IMR-90 (cell line): ENCODE measurements around the gene SNTG2. TPM values are rescaled to one million over a fixed set of nuclear protein-coding genes. Genes with fewer than 3 reads are reported as not detected.

ENCODE experiments used
- ATAC-seq: fragments of 200-7000 bp; cut with Tn5 transposase; 2 replicates; pipeline ENCODE4 v1.9.1; 2020; ENCODE audit warnings: low read depth, mild to moderate bottlenecking, moderate library complexity
- BruUV-seq: library from RNA; stranded (reverse); fragments of 400-500 nt; replicated peaks from 2 replicates; lab custom pipeline; 2021; lab: Mats Ljungman, UMichigan
- CTCF ChIA-PET: fragments of 300-600 bp; formaldehyde crosslinking; extraction: SDS; loops from one replicate; lab custom pipeline; 2021; ENCODE audit warnings: antibody characterized with exemption; lab: Yijun Ruan, JAX
- POLR2A ChIA-PET: fragments of 300-600 bp; sonication (Branson Sonifier 250); formaldehyde crosslinking; loops from one replicate; lab custom pipeline; 2022; ENCODE audit warnings: antibody characterized with exemption; ENCODE audit not compliant: unreplicated experiment; lab: Charles Lee
- DNase-seq: peaks from one replicate; pipeline ENCODE4 v3.0.0; 2013
- H2AFZ ChIP-seq: replicated peaks from 2 replicates; pipeline ENCODE3; 2013; ENCODE audit warnings: low read length, mild to moderate bottlenecking; ENCODE audit not compliant: poor library complexity
- H2AK5ac ChIP-seq: 2 replicates; pipeline ENCODE4 v1.6.1; 2013; ENCODE audit warnings: low read depth, low read length, inconsistent platforms
- H2AK9ac ChIP-seq: replicated peaks from 2 replicates; pipeline ENCODE3; 2013; ENCODE audit warnings: mild to moderate bottlenecking, low read depth, low read length, moderate library complexity; ENCODE audit not compliant: poor library complexity
- H2BK120ac ChIP-seq: 2 replicates; pipeline ENCODE4 v1.6.1; 2013; ENCODE audit warnings: low read depth, low read length, inconsistent platforms
- H2BK15ac ChIP-seq: 3 replicates; pipeline ENCODE4 v1.6.1; 2013; ENCODE audit warnings: low read depth, low read length, inconsistent platforms
- H2BK20ac ChIP-seq: 2 replicates; pipeline ENCODE4 v1.6.1; 2013; ENCODE audit warnings: low read depth, mild to moderate bottlenecking, inconsistent platforms, low read length, moderate library complexity
- H2BK5ac ChIP-seq: 2 replicates; pipeline ENCODE4 v1.6.1; 2013; ENCODE audit warnings: mild to moderate bottlenecking, low read depth, low read length, inconsistent platforms; ENCODE audit not compliant: poor library complexity, severe bottlenecking
- H3K14ac ChIP-seq: replicated peaks from 2 replicates; pipeline ENCODE4 v1.6.1; 2013; ENCODE audit warnings: low read depth, low read length, inconsistent platforms
- H3K18ac ChIP-seq: 2 replicates; pipeline ENCODE4 v1.6.1; 2013; ENCODE audit warnings: low read depth, low read length, control low read depth
- H3K23ac ChIP-seq: 2 replicates; pipeline ENCODE4 v1.6.1; 2013; ENCODE audit warnings: low read depth, low read length, inconsistent platforms
- H3K27ac ChIP-seq: 2 replicates; pipeline ENCODE4 v1.5.1; 2013; ENCODE audit warnings: mild to moderate bottlenecking, control low read depth, low read length; ENCODE audit not compliant: insufficient read depth
- H3K27me3 ChIP-seq: 2 replicates; pipeline ENCODE4 v1.6.1; 2013; ENCODE audit warnings: low read length; ENCODE audit not compliant: control insufficient read depth, insufficient read depth
- H3K36me3 ChIP-seq: 2 replicates; pipeline ENCODE4 v1.6.1; 2013; ENCODE audit warnings: low read length, mixed read lengths; ENCODE audit not compliant: control insufficient read depth, insufficient read depth
- H3K4ac ChIP-seq: 2 replicates; pipeline ENCODE4 v1.6.1; 2013; ENCODE audit warnings: low read depth, low read length, inconsistent platforms
- H3K4me1 ChIP-seq: 2 replicates; pipeline ENCODE4 v1.6.1; 2013; ENCODE audit warnings: low read length, mixed read lengths; ENCODE audit not compliant: control insufficient read depth, insufficient read depth
- H3K4me2 ChIP-seq: 2 replicates; pipeline ENCODE4 v1.6.1; 2013; ENCODE audit warnings: low read depth, mild to moderate bottlenecking, control low read depth, low read length, moderate library complexity
- H3K4me3 ChIP-seq: 2 replicates; pipeline ENCODE4 v1.5.1; 2013; ENCODE audit warnings: low read depth, mild to moderate bottlenecking, control low read depth, low read length, moderate library complexity; ENCODE audit not compliant: insufficient read depth
- H3K56ac ChIP-seq: 2 replicates; pipeline ENCODE4 v1.6.1; 2013; ENCODE audit warnings: low read length, inconsistent platforms; ENCODE audit not compliant: insufficient read depth; ENCODE audit errors: extremely low read depth
- H3K79me1 ChIP-seq, 2 experiments: 2 replicates each; pipeline ENCODE4 v1.6.1; 2013; ENCODE audit warnings: low read length in 2 of 2, inconsistent platforms in 1 of 2, low read depth in 1 of 2
- H3K9ac ChIP-seq: 2 replicates; pipeline ENCODE4 v1.6.1; 2013; ENCODE audit warnings: low read depth, low read length, control low read depth
- H3K9me1 ChIP-seq: 2 replicates; pipeline ENCODE4 v1.6.1; 2013; ENCODE audit warnings: low read length, inconsistent platforms; ENCODE audit not compliant: insufficient read depth
- H3K9me3 ChIP-seq: 2 replicates; pipeline ENCODE4 v1.6.1; 2013; ENCODE audit warnings: low read length; ENCODE audit not compliant: control insufficient read depth, insufficient read depth
- H4K20me1 ChIP-seq: 2 replicates; pipeline ENCODE4 v1.6.1; 2013; ENCODE audit warnings: low read length, inconsistent platforms; ENCODE audit not compliant: insufficient read depth
- H4K5ac ChIP-seq: 2 replicates; pipeline ENCODE4 v1.6.1; 2013; ENCODE audit warnings: mild to moderate bottlenecking, low read depth, low read length, control low read depth
- H4K8ac ChIP-seq, 2 experiments: 2 replicates each; pipeline ENCODE4 v1.6.1; 2013; ENCODE audit warnings: low read depth in 2 of 2, low read length in 2 of 2, control low read depth in 1 of 2, inconsistent platforms in 1 of 2
- H4K91ac ChIP-seq: 2 replicates; pipeline ENCODE4 v1.6.1; 2013; ENCODE audit warnings: low read depth, low read length, inconsistent platforms; ENCODE audit not compliant: insufficient read depth
- CEBPB ChIP-seq: IDR thresholded peaks from 2 replicates; pipeline ENCODE4 v1.6.1; 2012; ENCODE audit warnings: low read depth, low read length, improper control_type of control experiment
- MXI1 ChIP-seq: IDR thresholded peaks from 2 replicates; pipeline ENCODE4 v1.6.1; 2012; ENCODE audit warnings: low read depth, mild to moderate bottlenecking, low read length, moderate library complexity, borderline replicate concordance
- NFE2L2 ChIP-seq: fragments of 150-350 bp; IDR thresholded peaks from 2 replicates; pipeline ENCODE4 v1.6.1; 2016; ENCODE audit warnings: low read depth, mild to moderate bottlenecking, low read length
- RAD21 ChIP-seq: IDR thresholded peaks from 2 replicates; pipeline ENCODE4 v1.6.1; 2012; ENCODE audit warnings: low read length, improper control_type of control experiment
- RFX5 ChIP-seq: IDR thresholded peaks from 2 replicates; pipeline ENCODE4 v1.8.0; 2012; ENCODE audit warnings: low read depth, mild to moderate bottlenecking, low read length, moderate library complexity
- SMC3 ChIP-seq: fragments of 150-350 bp; IDR thresholded peaks from 2 replicates; pipeline ENCODE4 v1.6.1; 2016; ENCODE audit warnings: low read depth, mild to moderate bottlenecking, antibody characterized with exemption, low read length, moderate library complexity
- WGBS, 2 experiments: methylation state at CpG; one replicate each; pipeline versions ENCODE4 v1.1.5 to v1.1.7; 2013; ENCODE audit warnings: missing lambda C conversion rate in 2 of 2; ENCODE audit not compliant: insufficient read length in 1 of 2; ENCODE audit errors: extremely low coverage in 2 of 2; 5-methylcytosine and 5-hydroxymethylcytosine counted together
- dilution Hi-C: fragments of 300-500 bp; cut with HindIII; formaldehyde crosslinking; loops from one replicate; pipeline ENCODE4 v1.14.3; 2018; ENCODE audit warnings: low sequenced_read_pairs; ENCODE audit not compliant: unreplicated experiment
- in situ Hi-C: fragments of 300-500 bp; cut with MboI; formaldehyde crosslinking; loops from 3 replicates; pipeline ENCODE4 v1.14.3; 2019; ENCODE audit warnings: low sequenced_read_pairs, inconsistent platforms, mixed read lengths
- intact Hi-C: fragments of 100-400 bp; cut with micrococcal nuclease; formaldehyde crosslinking; loops from 2 replicates; pipeline ENCODE4 v1.10.0; 2022
- polyA plus RNA-seq, 3 experiments: library from polyadenylated mRNA; depleted of rRNA; stranded (reverse); fragments of >200 nt; gene quantifications; 2 replicates each; pipeline ENCODE4 v1.2.3, GENCODE V29; 2012; ENCODE audit warnings: low replicate concordance in 1 of 3
- total RNA-seq: library from RNA; depleted of rRNA; stranded (reverse); fragments of >200 nt; gene quantifications from 2 replicates; pipeline ENCODE4 v1.2.3, GENCODE V29; 2012

Gene SNTG2
- total and polyA plus RNA-seq, 2 of the 4 experiments (the other 2 are of a cell fraction), result under 0.01 to 0.17 TPM

DNA sequence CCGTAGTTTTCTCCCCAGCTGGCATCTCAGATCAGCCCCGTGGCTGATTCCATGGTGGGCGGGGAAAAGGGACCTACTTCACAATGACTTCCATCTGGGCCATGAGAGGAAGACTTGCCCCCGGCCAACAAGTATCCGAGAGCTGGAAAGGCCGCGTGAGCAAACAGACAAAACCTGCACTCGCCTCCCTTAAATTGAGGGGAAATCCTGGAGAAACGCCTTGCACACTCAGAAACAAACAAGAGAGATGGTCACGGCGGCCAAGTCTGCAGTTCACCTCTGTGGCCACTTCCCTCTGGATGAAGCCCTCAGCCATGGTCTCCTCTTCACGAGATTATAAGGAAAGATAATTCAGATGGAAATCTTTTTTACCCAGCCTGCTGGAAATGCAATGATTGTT, 423.2 kb downstream of the SNTG2 start:
- Histone ChIP-seq H2BK20ac (no peak overlapping the region), H2AK5ac (no peak overlapping the region), H2AFZ (no peak overlapping the region), H3K27ac (no peak overlapping the region), H3K79me1 (no peaks in the 10 kb centered on the region), H2BK120ac (no peak overlapping the region), H3K9ac (no peak overlapping the region), H3K36me3 (no peaks in the 10 kb centered on the region), H3K4me1 (no peaks in the 10 kb centered on the region), H4K5ac (no peak overlapping the region), H3K27me3 (no peaks in the 10 kb centered on the region), H3K23ac (no peak overlapping the region), H4K8ac (no peak overlapping the region), H3K4ac (no peak overlapping the region), H3K9me3 (peaks cover 35% of the 10 kb centered on the region), H3K4me2 (no peak overlapping the region), H4K91ac (no peak overlapping the region), H4K20me1 (no peaks in the 10 kb centered on the region), H3K18ac (no peak overlapping the region), H2AK9ac (no peak overlapping the region), H3K9me1 (no peaks in the 10 kb centered on the region), H3K14ac (no peak overlapping the region), H3K56ac (no peak overlapping the region), H3K4me3 (no peak overlapping the region), H2BK15ac (no peak overlapping the region), H2BK5ac (no peak overlapping the region)
- intact Hi-C loops (no loop called here), dilution Hi-C loops (no loop called here), in situ Hi-C loops (no loop called here)
- POLR2A ChIA-PET, result no interaction called here
- no peak for DNase-seq
- BruUV-seq, result no TSS peak
- CTCF ChIA-PET, result interaction anchor here (0.6 kb wide), 1 partner anchor 10 kb away, joined by 4 read pairs; no protein-coding TSS in a partner anchor
- no peak for TF ChIP-seq CEBPB
- TF ChIP-seq NFE2L2, result no peak
- no peak for TF ChIP-seq RAD21
- TF ChIP-seq MXI1, result no peak
- no peak for TF ChIP-seq SMC3
- no peak for TF ChIP-seq RFX5
- 40% methylated on average over 1 of the region's 12 CpGs; no CpG with 5 or more reads in 1 of the 2 experiments for WGBS, 2 experiments
- no peak for ATAC-seq
